BLaER1 (cell line): ENCODE data around the gene TPGS1.
"Not testable (repeated sequence)": the region's sequence is repeated elsewhere in the genome, so short reads cannot be mapped to it uniquely, and the experiment has no call there.

Experiments used
- H3K27ac ChIP-seq: shearing (Covaris generic); formaldehyde crosslinking; 2 replicates; pipeline ENCODE4 v1.8.1; 2022
- H3K27me3 ChIP-seq: shearing (Covaris generic); formaldehyde crosslinking; 2 replicates; pipeline ENCODE4 v1.8.1; 2022
- H3K36me3 ChIP-seq: shearing (Covaris generic); formaldehyde crosslinking; 2 replicates; pipeline ENCODE4 v1.8.1; 2022
- H3K4me1 ChIP-seq: shearing (Covaris generic); formaldehyde crosslinking; 2 replicates; pipeline ENCODE4 v1.8.1; 2022
- H3K4me2 ChIP-seq: shearing (Covaris generic); formaldehyde crosslinking; 2 replicates; pipeline ENCODE4 v1.8.1; 2022
- H3K4me3 ChIP-seq: shearing (Covaris generic); formaldehyde crosslinking; 2 replicates; pipeline ENCODE4 v1.8.1; 2022
- H3K9ac ChIP-seq: shearing (Covaris generic); formaldehyde crosslinking; 2 replicates; pipeline ENCODE4 v1.8.1; 2022
- H3K9me3 ChIP-seq: shearing (Covaris generic); formaldehyde crosslinking; 2 replicates; pipeline ENCODE4 v1.8.1; 2022
- H4K20me1 ChIP-seq: shearing (Covaris generic); formaldehyde crosslinking; 2 replicates; pipeline ENCODE4 v1.8.1; 2022
- Cebpa-rat ChIP-seq: shearing (Covaris generic); IDR thresholded peaks from 2 replicates; pipeline ENCODE4 v1.8.1; 2022

Gene TPGS1

GRCh38 chr19:478236-478903 lies 28.9 kb upstream of the TPGS1 start:
- Histone ChIP-seq H3K4me3 (no peak overlapping the region), H3K9me3 (peaks cover 25% of the 10 kb centered on the region), H3K4me1 (no peaks in the 10 kb centered on the region), H3K27ac (no peak overlapping the region), H3K27me3 (no peaks in the 10 kb centered on the region), H3K4me2 (no peak overlapping the region), H3K36me3 (no peaks in the 10 kb centered on the region), H3K9ac (no peak overlapping the region), H4K20me1 (no peaks in the 10 kb centered on the region)
- no peak for TF ChIP-seq Cebpa-rat

DNA sequence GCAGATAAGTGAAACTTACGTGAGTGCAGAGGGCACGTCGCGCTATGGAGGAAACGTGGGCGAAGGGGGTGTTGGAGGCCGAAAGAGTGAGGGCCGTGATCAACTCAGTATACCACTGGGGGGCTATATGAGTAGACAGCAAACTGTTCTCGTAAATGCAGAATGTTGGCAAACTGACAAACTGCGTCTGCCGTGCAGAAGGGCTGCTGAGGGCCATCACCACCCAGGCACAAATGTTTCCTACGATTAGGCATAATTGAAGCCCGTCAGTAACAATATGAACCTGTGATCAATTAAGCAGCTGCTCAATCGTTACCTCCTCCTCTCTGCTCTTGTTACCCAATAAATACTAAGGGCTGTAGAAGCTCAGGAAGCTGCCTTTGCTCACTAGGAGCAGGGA lies 28.3 kb upstream of the TPGS1 start:
- no peaks in the 10 kb centered on the region for H4K20me1 ChIP-seq
- no peaks in the 10 kb centered on the region for H3K27me3 ChIP-seq
- TF ChIP-seq Cebpa-rat: no peak
- H3K9ac ChIP-seq: no peak overlapping the region
- no peak overlapping the region for H3K27ac ChIP-seq
- H3K36me3 ChIP-seq: no peaks in the 10 kb centered on the region
- H3K4me2 ChIP-seq: no peak overlapping the region
- peaks cover 25% of the 10 kb centered on the region for H3K9me3 ChIP-seq
- no peak overlapping the region for H3K4me3 ChIP-seq
- no peaks in the 10 kb centered on the region for H3K4me1 ChIP-seq

DNA sequence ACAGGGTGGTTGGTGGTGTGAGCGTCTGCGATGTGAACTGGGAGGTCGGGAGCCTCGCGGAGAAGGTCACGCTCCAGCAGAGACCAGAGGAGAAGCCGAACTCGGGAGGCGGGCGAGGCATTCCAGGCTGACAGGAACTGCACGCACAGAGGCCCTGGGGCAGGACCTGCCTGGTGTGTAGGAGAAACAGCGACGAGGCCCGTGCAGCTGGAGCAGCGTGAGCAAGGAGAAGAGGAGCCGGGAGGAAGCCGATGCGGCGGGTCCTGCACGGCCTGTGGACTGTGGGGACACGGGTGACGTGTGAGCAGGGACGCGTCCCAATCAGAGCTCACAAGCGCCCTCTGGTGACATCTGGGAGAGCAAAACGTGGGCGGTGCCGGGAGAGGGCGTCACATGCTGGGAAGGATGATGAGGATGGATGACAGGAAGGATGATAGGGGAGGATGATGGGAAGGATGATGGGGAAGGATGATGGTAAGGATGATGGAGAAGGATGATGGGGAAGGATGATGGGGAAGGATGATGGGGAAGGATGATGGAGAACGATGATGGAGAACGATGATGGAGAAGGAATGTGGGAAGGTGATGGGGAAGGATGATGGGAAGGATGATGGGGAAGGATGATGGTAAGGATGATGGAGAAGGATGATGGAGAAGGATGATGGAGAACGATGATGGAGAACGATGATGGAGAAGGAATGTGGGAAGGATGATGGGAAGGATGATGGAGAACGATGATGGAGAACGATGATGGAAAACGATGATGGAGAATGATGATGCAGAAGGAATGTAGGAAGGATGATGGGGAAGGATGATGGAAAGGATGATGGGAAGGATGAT lies 27.1 kb upstream of the TPGS1 start:
- Histone ChIP-seq H3K27ac (no peak overlapping the region), H3K36me3 (no peaks in the 10 kb centered on the region), H3K9me3 (peaks cover 25% of the 10 kb centered on the region), H3K4me2 (no peak overlapping the region), H3K4me3 (no peak overlapping the region), H4K20me1 (no peaks in the 10 kb centered on the region), H3K9ac (no peak overlapping the region), H3K27me3 (no peaks in the 10 kb centered on the region), H3K4me1 (0 out of 2 replicates have a peak, but pooled peaks cover 6% of the 10 kb centered on the region)
- TF ChIP-seq Cebpa-rat: no peak

GRCh38 chr19:481100-481499 lies 26.2 kb upstream of the TPGS1 start:
- H3K4me3 ChIP-seq, H3K9ac ChIP-seq, H3K4me1 ChIP-seq: not testable (repeated sequence)

DNA sequence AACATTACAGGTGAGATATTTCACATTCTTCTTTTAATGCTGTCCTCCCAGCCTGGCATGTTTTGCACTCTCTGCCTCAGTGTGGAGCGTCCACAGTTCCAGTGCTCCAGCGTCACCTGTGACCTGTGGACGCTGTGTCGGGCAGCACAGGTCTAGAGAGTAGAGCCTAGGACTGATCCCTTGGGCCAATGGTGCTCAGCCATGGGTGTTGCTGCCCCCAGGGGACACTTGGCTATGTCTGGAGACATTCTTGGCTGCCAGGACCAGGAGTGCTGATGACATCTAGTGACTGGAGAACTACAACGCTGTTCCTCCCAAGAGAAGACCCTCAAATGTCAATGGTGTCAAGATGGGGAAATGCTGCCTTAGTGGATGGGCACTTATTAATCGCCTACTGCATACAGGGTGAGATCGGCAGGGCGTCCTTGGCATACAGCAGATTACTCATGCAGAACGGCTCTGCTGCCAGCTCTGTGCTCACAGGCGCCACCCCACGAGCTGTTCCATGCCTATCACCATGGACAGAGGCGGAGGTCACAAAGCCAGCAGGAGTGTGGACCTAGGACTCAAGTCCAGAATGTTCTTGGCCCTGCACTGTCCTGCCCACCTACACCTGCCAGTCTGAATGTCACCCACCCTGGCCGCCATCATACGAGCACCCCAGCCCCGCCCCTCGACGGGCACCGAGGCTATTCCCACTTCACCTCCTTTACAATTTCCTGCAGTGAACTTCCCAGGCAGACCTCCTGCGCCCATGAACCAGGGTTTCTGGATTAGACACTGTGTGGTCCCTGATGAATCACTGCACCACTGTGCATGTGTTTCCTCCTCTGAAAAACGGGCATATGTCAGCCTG lies 24.9 kb upstream of the TPGS1 start:
- H3K27ac ChIP-seq: no peak overlapping the region
- no peaks in the 10 kb centered on the region for H3K27me3 ChIP-seq
- H3K4me3 ChIP-seq: no peak overlapping the region
- 0 out of 2 replicates have a peak, but pooled peaks cover 8% of the 10 kb centered on the region for H3K4me1 ChIP-seq
- TF ChIP-seq Cebpa-rat: no peak
- H4K20me1 ChIP-seq: no peaks in the 10 kb centered on the region
- H3K36me3 ChIP-seq: no peaks in the 10 kb centered on the region
- H3K4me2 ChIP-seq: no peak overlapping the region
- H3K9ac ChIP-seq: no peak overlapping the region
- H3K9me3 ChIP-seq: peaks cover 25% of the 10 kb centered on the region

More at GRCh38 chr19:481100-481499, 26.2 kb upstream of the TPGS1 start:
- not testable (repeated sequence) for H4K20me1 ChIP-seq, H3K27ac ChIP-seq, H3K36me3 ChIP-seq, H3K4me2 ChIP-seq, H3K27me3 ChIP-seq
- peaks cover 25% of the 10 kb centered on the region for H3K9me3 ChIP-seq

DNA sequence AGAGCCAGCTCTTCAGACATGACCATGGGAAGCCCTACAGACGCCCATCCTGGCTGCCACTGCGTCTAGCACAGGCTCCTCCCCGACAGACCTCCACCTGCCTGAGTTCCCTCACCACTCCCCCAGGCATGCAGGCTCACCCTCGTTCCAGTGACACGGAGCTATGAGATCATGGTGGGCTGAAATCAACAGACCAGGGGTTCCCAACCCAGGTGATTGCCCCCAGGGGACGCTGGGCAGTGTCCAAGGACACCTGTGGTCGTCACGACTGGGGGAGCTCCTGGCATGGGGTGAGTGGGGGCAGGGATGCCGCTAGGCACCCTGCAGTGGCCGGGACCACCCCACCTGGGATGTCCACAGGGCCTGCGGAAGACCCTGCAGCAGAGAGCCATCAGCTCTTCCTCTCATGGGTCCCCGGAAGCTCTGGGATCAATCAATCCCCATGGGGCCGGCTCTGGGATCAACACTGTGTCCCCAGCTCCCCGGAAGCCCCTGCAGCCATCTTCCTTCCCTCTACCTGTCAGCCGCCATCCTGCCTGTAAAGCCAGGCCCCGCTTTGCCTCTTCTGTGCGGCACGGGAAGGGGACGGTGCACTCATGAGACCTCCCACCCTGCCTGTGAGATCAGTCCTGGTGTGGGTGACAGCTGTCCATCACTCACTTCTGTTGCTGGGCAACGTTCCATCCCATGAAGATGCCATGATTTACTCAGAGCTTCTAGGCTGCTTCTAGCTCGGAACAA lies 23.8 kb upstream of the TPGS1 start:
- no peaks in the 10 kb centered on the region for H4K20me1 ChIP-seq
- H3K36me3 ChIP-seq: no peaks in the 10 kb centered on the region
- no peak for TF ChIP-seq Cebpa-rat
- peaks cover 15% of the 10 kb centered on the region; the same call in 1 of the 2 replicates for H3K4me1 ChIP-seq
- H3K4me2 ChIP-seq: no peak overlapping the region
- peaks cover 25% of the 10 kb centered on the region for H3K9me3 ChIP-seq
- no peak overlapping the region for H3K9ac ChIP-seq
- no peaks in the 10 kb centered on the region for H3K27me3 ChIP-seq
- no peak overlapping the region for H3K27ac ChIP-seq
- no peak overlapping the region for H3K4me3 ChIP-seq

DNA sequence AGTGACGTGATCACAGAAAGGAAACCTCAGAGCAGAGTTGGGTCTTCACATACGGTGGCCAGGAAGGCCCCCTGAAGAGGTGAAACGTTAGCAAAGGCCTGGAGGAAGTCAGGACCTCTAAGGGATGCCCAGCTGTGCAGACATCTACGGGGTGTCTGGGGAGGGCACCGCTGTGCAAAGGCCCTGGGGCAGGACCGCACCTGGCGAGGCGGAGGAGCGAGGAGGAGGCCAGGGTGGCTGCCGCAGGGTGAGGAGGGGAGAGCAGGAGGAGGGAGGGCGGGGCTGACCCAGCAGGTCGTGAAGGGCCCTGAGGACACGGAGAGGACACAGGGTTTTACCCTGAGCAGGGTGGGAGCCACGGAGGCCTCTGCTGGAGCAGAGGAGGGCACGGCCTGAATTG lies 22.8 kb upstream of the TPGS1 start:
- H3K4me1 ChIP-seq: peaks cover 17% of the 10 kb centered on the region
- no peak overlapping the region for H3K4me3 ChIP-seq
- TF ChIP-seq Cebpa-rat: no peak
- no peaks in the 10 kb centered on the region for H4K20me1 ChIP-seq
- no peak overlapping the region for H3K27ac ChIP-seq
- no peaks in the 10 kb centered on the region for H3K27me3 ChIP-seq
- no peak overlapping the region for H3K4me2 ChIP-seq
- no peaks in the 10 kb centered on the region for H3K36me3 ChIP-seq
- H3K9ac ChIP-seq: no peak overlapping the region
- H3K9me3 ChIP-seq: peaks cover 25% of the 10 kb centered on the region

DNA sequence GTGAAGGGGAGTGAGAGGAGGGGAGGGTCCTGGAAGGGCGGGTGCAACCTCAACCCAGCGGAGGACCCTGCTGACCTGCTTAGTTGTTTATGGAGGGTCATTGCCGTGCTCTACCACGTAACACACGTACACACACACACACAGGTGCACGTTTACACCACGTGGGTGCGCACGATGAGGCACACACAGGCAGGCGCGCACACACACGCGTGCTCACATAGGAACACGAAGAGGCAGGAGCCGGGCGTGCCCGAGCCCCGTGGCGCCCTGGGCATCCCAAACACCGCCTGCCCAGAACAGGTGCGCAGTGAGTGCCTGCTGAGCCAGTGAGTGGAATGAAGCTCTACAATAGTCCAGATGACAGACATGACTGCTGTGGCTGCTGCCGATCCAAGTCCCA lies 22.2 kb upstream of the TPGS1 start:
- Histone ChIP-seq H3K9ac (no peak overlapping the region), H3K27me3 (no peaks in the 10 kb centered on the region), H3K27ac (no peak overlapping the region), H3K9me3 (peaks cover 23% of the 10 kb centered on the region), H3K4me3 (no peak overlapping the region), H3K4me1 (peaks cover 23% of the 10 kb centered on the region), H3K4me2 (no peak overlapping the region), H4K20me1 (no peaks in the 10 kb centered on the region), H3K36me3 (no peaks in the 10 kb centered on the region)
- TF ChIP-seq Cebpa-rat: no peak

DNA sequence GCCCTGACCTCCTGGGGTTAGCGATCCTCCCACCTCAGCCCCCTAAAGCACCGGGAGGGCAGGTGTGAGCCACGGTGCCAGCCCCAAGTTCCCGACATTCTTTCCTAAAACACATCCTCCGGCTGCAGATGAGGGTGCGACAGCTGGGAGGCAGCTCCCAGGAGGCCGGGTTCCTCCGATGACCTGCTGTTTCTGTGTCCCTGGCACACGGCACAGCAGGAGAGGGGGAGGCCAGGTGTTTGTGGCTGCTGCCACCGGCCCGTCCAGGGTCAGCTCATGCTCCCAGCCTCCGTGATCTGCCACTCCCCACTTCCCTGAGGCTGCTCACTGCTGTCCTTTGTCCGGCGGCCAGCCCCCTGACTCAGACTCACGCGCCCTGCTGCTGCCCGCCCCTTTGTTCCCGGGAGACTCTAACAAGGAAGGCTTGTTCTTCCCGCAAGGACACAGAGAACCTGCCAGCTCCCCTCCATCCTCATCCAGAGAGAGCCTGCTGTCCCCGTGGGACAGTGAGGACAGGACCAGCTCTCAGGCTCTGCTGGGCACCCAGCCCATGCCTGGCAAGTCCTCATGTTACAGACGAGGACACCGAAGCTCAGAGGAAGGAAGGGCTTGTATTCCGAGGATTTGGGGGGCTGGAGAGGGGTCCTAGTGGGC lies 21.6 kb upstream of the TPGS1 start:
- H4K20me1 ChIP-seq: no peaks in the 10 kb centered on the region
- peaks cover 28% of the 10 kb centered on the region for H3K4me1 ChIP-seq
- H3K27ac ChIP-seq: no peak overlapping the region
- H3K4me3 ChIP-seq: no peak overlapping the region
- no peaks in the 10 kb centered on the region for H3K36me3 ChIP-seq
- no peaks in the 10 kb centered on the region for H3K27me3 ChIP-seq
- H3K9ac ChIP-seq: no peak overlapping the region
- TF ChIP-seq Cebpa-rat: no peak
- H3K4me2 ChIP-seq: no peak overlapping the region
- peaks cover 16% of the 10 kb centered on the region for H3K9me3 ChIP-seq
